Osteocyte (in vitro differentiated cells): Measurements from ENCODE around the gene TM4SF4. TPM values are rescaled to one million over a fixed set of nuclear protein-coding genes. Genes with fewer than 3 reads are reported as not detected.

Experiments used
- DNase-seq: peaks from one replicate; pipeline ENCODE4 v3.0.0; 2021; ENCODE audit warnings: mixed read lengths; ENCODE audit not compliant: unreplicated experiment; ENCODE audit errors: extremely low spot score
- H3K27ac Mint-ChIP-seq: one replicate; pipeline ENCODE4 v1.8.0; 2021; ENCODE audit warnings: mild to moderate bottlenecking, mixed read lengths; ENCODE audit not compliant: unreplicated experiment
- H3K27me3 Mint-ChIP-seq: one replicate; pipeline ENCODE4 v1.8.0; 2021; ENCODE audit warnings: mixed read lengths; ENCODE audit not compliant: unreplicated experiment
- H3K36me3 Mint-ChIP-seq: one replicate; pipeline ENCODE4 v1.8.0; 2021; ENCODE audit warnings: mixed read lengths; ENCODE audit not compliant: unreplicated experiment
- H3K4me1 Mint-ChIP-seq: one replicate; pipeline ENCODE4 v1.8.0; 2021; ENCODE audit warnings: mixed read lengths; ENCODE audit not compliant: unreplicated experiment
- H3K4me3 Mint-ChIP-seq: one replicate; pipeline ENCODE4 v1.8.0; 2021; ENCODE audit warnings: mild to moderate bottlenecking, moderate library complexity, mixed read lengths; ENCODE audit not compliant: unreplicated experiment
- H3K9me3 Mint-ChIP-seq: one replicate; pipeline ENCODE4 v1.8.0; 2021; ENCODE audit warnings: mixed read lengths; ENCODE audit not compliant: unreplicated experiment
- CTCF ChIP-seq: fragments of 200-600 bp; sonication (generic); IDR thresholded peaks from 2 replicates; pipeline ENCODE4 v1.5.0; 2021; ENCODE audit warnings: antibody characterized with exemption, mild to moderate bottlenecking, moderate library complexity
- total RNA-seq: library from RNA; stranded (reverse); gene quantifications from 2 replicates; pipeline ENCODE4 v1.2.1, GENCODE V29; 2021

TM4SF4 gene
- total RNA-seq, 1 donor from 2014 or later, result not detected

GRCh38 chr3:149542375-149543312 is 68.1 kb downstream of the TM4SF4 start:
- peaks cover 63% of the 10 kb centered on the region for H3K4me1 Mint-ChIP-seq
- H3K27me3 Mint-ChIP-seq, result no peaks in the 10 kb centered on the region
- H3K9me3 Mint-ChIP-seq, result no peaks in the 10 kb centered on the region
- no peak for DNase-seq
- peaks cover 28% of the 10 kb centered on the region for H3K36me3 Mint-ChIP-seq
- no peak overlapping the region for H3K4me3 Mint-ChIP-seq
- peak overlapping the region; percentile 88 for H3K27ac Mint-ChIP-seq
- TF ChIP-seq CTCF, result no peak

- Mint-ChIP-seq H3K4me1 (peaks cover 60% of the 10 kb centered on the region), H3K27me3 (no peaks in the 10 kb centered on the region), H3K4me3 (no peak overlapping the region), H3K36me3 (peaks cover 39% of the 10 kb centered on the region), H3K9me3 (no peaks in the 10 kb centered on the region), H3K27ac (no peak overlapping the region)
- no peak for DNase-seq
- no peak for TF ChIP-seq CTCF
Measured at GRCh38 chr3:149545049-149545448, 70.6 kb downstream of the TM4SF4 start.

GRCh38 chr3:149547413-149547812 is 72.9 kb downstream of the TM4SF4 start:
- H3K9me3 Mint-ChIP-seq, result no peaks in the 10 kb centered on the region
- H3K4me3 Mint-ChIP-seq, result no peak overlapping the region
- H3K27me3 Mint-ChIP-seq, result no peaks in the 10 kb centered on the region
- H3K27ac Mint-ChIP-seq, result peak overlapping the region; percentile 58
- TF ChIP-seq CTCF, result no peak
- peaks cover 44% of the 10 kb centered on the region for H3K4me1 Mint-ChIP-seq
- H3K36me3 Mint-ChIP-seq, result peaks cover 31% of the 10 kb centered on the region
- no peak for DNase-seq

GRCh38 chr3:149547954-149548668 is 73.6 kb downstream of the TM4SF4 start:
- H3K4me3 Mint-ChIP-seq, result no peak overlapping the region
- TF ChIP-seq CTCF, result no peak
- peak overlapping the region; percentile 58 for H3K27ac Mint-ChIP-seq
- peaks cover 27% of the 10 kb centered on the region for H3K36me3 Mint-ChIP-seq
- H3K27me3 Mint-ChIP-seq, result no peaks in the 10 kb centered on the region
- no peak for DNase-seq
- peaks cover 44% of the 10 kb centered on the region for H3K4me1 Mint-ChIP-seq
- H3K9me3 Mint-ChIP-seq, result no peaks in the 10 kb centered on the region

- H3K4me1 Mint-ChIP-seq, result peaks cover 49% of the 10 kb centered on the region
- TF ChIP-seq CTCF, result no peak
- no peak overlapping the region for H3K4me3 Mint-ChIP-seq
- no peak overlapping the region for H3K27ac Mint-ChIP-seq
- DNase-seq, result no peak
- no peaks in the 10 kb centered on the region for H3K27me3 Mint-ChIP-seq
- H3K9me3 Mint-ChIP-seq, result no peaks in the 10 kb centered on the region
- peaks cover 27% of the 10 kb centered on the region for H3K36me3 Mint-ChIP-seq
Measured at GRCh38 chr3:149548669-149549065, 74.2 kb downstream of the TM4SF4 start.
